Stimulated activated CD8-positive, alpha-beta memory T cell treated with anti-CD3 and anti-CD28 coated beads, Interleukin-7, amount 100 ng/mL, for 48 hours (primary cell): Measurements from ENCODE around the gene C2CD5.
"Not testable (repeated sequence)": the region's sequence is repeated elsewhere in the genome, so short reads cannot be mapped to it uniquely, and the experiment has no call there.

ENCODE experiments used
- DNase-seq, 2 donors: peaks; one replicate each; pipeline ENCODE4 v3.0.0-alpha.2; 2020; ENCODE audit warnings: low read depth in 1 of 2; ENCODE audit errors: extremely low read depth in 1 of 2

Gene C2CD5

DNA sequence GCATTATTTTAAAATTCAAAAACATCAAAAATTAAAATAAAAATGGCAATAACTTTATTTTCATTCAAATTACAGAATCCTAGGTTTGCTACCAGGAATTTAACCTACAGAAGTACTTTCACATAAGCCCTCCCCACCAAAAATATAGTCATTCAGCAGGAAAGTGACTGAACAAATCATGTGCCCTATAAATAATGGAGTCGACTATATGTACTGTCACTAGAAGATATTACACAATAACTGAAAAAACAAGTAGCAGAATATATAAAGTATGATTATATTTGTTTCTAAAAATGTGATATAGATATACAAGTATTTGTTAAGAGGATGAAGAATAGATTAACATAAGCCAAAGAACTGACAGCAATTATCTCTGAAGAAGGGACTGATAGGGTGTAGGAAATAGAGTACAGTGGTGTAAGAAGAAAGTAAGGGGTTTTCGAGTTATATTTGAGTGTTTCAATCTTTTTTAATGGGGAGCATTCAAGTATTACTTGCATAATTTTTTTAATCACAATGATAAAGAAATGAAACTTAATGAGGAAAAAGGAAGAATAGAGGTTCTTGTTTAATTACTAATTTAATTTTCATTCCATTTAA is 7.9 kb downstream of the C2CD5 start:
- no peak for DNase-seq

DNA sequence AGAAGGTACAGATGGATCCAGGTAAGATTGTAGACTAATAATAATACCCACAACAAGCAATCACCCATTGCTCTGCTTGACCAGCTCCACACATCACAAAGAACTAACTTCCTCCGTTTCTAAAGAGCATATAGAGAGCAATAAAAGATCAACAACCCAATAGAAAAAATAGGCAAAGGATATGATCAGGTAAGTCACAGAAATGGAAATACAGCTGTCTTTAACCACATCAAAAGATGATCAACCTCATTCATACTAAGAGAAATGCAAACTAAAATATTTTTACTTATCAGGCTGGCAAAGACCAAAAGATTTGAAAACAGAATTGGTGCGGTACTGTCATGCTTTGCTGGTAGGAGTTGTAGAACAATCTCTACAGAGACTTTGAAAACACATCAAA is 8.9 kb downstream of the C2CD5 start:
- no peak for DNase-seq

DNA sequence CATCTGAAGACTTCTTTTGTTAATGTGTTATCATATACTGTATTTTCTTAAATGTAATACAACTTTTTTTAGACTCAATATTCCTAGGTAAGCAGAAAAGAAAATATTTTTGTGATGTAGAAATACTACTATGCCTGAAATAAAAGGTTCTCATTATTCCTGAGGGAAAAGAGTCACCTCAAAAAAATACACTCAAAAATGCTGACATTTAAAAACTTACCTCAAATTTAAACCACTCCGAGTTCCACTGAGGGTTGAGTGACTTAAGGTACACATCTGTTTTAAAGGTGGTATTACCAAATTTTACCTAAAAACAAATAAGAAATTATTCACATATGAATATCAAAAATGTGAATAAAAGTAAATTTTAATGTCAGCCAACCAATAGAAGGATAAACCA is 9.3 kb downstream of the C2CD5 start:
- no peak for DNase-seq

DNA sequence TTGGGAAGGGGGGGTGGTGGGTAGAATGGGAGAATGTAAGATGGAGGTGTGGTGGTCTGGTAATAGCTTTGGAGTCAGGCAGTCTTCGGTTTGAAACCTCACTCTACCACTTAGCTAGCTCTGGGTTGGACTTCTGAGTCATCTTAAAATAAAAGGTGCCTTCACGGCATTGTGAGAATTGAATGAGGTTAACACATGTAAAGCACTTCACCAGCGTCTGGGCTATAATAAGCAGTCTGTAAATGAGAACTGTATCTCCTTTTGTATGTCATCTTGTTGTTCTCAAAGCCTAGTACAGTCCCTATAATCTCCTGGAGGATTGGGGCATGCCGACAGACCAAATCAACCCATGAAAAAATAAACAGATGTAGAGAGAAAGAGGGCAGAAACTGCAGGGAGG is 11.2 kb downstream of the C2CD5 start:
- DNase-seq: no peak

DNA sequence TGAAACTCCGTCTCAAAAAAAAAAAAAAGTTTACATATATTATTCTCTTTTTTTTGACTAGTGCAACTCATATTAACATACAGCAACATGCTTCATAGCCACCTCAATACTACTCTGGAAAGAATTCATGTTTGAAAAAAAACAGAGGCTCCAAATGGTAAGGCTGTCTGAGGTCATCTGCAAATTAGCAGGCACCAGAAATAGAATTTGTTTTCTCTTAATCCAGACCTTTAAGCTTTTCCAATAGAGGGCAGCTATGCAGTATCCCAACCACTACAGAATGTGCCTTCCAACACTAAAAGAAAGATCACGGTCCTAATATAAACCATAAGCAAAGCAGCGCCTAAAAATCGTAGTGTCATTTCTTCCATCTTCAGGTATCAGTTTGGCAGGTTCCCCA is 12.0 kb downstream of the C2CD5 start:
- no peak for DNase-seq

DNA sequence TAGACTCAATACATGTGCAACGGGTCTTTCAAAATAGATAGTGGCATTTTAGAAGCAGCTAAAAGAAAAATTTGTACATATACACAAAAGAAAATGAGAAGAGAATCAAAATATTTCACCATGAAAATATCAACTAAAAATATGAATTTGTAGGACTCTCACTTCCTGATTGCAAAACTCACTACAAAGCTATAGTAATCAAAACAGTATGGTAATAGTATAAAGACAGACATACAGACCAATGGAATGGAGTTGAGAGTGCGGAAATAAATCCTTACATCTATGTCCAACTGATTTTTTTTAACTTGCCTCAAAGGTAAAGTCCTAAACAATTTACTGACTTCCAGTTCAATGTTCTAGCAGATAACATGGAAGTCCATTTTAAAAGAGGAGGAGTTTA is 13.1 kb downstream of the C2CD5 start:
- DNase-seq: no peak

DNA sequence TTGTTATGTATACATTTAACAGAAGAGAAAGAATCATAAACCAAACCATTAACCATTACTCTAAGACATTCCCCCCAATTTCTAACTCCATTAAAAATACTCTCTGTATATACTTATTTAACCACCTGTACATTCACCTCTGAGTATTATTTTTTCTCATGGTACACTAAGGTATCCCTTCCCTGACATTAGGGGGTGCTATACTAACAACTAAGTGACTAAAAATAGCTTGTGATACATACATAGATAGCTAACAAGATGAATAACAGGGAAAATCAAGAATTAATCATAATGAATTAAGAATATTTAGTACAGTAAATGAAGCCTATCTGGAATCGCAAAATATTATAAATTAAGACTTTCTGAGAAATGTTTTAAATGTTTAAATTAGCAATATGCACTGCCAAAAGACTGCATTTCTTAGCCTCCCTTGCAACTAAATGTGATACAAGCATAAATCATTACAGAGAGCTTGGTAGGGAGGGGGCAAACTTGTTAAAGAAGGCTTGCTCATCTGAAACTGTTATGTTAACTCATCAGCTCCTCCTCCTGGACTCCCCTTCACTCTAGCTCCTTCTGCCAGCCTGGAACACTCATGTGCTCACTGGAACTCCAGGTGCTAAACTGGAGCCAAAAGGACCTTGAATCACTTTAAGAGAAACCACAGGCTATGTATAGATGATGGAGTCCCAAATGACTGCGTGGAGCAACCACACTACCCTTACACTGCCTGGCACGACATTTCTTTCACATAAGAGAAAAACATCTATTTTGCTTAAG is 14.9 kb downstream of the C2CD5 start:
- no peak for DNase-seq

DNA sequence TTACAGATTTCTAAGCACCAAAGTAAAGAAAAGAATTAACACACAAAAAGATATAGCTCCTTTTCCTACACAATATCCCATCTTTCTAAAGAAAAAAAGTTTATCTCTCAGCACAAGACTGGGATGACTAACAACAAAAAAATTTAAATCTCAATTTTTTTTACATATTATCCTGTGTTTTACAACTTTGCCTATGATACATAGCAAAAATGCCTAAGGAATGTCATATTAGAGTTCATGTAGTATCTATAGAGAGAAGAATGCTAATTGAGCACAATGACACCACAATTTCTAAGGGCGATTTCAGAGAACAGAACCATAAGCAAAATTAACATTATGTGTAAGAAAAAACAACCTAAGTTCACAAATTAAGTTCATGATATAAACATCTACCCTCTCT is 16.3 kb downstream of the C2CD5 start:
- no peak for DNase-seq

DNA sequence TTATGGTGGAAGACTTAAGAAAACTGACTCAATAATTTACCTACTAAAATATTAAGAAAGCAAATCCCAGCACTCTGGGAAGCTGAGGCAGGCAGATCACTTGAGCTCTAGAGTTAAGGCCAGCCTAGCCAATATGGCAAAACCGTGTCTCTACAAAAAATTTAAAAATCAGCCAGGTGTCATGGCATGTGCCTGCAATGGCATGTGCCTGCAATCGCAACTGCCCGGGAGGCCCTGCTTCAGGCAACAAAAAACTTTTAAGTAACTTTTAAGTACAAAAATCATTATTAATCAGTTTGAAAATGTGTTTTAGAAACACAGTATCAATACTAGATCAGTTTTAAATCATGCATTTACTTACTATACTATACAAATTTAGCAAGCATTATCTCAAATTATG is 17.5 kb downstream of the C2CD5 start:
- no peak for DNase-seq

DNA sequence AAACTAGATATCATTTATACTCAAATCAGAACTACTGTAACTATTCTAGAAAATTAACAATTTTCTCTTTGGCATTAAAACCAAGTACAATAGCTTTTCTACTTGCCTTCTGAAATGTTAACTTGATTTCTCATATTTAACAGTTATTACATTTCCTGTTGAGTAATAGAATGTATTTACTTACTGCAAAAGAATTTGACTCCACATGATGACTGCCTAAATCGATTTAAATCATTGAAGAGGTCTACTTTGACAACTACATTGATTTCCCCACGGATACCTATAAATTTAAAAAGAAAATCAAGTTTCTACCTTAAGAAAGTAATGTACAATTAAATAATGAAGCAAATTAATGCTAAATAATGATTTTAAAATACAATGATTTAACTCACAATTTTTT is 18.9 kb downstream of the C2CD5 start:
- DNase-seq: no peak

DNA sequence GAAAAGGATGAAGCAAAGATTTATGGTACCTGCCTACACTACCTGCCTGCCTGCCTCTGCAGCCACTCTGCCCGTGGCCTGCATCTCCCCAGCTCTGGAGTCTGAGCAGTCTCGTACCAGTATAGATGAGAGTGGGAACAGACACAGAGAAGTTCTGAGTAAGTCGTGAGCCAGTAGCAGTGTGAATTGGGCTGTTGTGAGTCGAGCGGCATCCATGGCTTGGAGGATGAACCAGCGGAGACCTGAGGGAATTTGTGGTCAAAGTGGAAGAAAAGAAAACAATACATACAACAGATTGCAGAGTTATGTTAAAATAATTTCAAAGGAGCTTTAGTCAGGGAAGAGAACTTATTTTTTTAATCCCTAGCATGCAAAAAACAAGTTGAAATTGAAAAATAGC is 25.3 kb downstream of the C2CD5 start:
- no peak for DNase-seq

DNA sequence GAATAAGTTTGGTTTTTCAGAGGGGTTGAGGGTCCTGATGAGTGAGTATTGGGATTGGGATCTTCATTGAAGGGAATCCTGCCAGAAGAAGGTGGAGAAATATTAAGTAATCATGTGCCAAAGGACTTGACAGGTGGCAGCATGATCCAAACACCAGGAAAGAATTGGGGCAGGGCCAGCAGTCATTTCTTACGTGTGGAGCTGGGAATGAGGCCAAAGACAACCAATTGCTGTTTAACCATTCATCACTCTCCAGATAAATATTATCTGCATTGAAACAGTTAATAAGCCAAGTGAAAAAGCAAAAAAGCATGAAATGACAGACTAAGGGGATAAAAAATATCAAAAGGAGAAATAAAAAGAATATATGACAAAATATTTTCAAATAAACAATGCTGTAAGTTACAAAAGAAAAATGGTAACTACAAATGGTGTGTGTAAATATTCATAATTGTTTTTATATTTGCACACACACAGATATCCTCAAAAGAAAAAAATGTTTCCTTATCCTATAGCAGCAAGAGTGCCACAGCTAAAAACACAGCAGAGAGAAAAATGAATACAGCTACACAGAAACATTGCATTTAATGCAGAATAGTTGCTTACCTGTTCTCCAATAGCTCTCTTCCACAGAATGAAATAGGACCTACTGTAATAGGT is 26.2 kb downstream of the C2CD5 start:
- DNase-seq: no peak

DNA sequence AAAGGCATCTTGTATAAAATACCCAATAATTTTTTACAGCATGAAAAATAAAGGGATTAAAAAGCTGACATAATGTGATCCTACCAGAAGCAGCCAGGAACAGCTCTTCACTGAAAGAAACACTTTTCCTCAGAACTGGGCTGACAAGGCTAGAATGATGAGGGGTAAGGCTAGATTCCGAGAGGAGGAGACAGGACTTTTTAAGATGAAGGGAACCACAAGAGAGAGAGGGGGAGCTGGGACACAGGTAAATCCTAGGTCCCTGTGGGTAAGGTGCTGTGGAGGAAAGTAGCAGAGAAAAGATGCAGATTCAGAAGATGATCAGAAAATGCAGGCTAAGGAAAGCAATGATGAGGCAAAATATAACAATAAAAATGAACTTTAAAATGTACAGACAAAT is 29.5 kb downstream of the C2CD5 start:
- DNase-seq: no peak

DNA sequence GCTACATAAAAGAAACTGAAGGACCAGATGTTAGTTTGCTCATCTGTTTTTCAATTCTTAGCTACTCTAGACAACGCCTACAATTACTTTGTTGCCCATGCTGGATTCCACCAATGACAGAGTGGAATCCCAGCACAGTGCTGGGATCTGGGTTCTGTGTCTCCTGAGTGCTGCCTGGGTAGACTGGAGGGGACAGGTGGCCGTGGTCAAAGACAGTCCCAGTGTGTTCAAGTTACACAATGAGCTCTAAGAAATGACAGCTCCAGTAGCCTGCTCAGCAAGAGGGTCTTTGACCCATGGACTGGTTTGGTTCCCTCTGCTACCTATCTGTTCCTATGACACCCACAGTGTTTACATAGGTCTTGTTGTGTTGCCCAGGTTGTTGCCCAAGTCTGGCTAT is 38.5 kb downstream of the C2CD5 start:
- DNase-seq: no peak

DNA sequence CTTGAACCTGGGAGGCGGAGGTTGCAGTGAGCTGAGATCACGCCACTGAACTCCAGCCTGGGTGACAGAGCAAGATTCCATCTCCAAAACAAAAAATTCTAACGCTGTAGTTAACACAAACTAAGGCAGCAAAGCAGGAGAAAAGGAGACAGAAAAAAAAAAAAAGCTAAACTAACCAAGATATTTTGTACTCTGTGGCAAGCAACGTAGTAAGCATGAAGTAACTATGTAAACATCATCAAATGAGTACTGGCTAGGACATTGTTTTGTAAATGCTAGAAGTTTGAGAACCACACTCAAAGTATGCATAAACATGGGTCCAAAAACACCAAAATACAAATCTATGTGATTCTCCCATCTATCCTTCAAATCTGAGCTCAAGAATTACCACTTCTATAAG is 44.2 kb downstream of the C2CD5 start:
- DNase-seq: no peak

DNA sequence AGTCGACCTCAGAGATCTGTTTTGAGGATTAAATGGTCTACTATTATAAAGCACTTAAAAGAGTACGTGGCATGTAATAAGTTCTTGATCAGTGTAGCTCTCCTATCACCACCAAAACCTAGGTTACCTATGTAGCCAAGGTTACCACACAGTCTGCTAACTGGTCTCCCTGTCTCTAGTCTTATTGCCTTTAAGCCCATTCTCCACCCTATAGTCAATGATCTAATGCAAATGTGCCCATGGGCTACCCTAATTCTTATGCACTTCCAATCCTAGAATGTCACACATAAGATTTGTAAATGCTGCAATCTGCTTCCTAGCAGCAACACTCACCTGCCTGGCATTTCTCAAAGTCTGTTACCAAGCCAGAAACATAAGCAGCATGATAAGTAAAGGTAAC is 44.9 kb downstream of the C2CD5 start:
- no peak for DNase-seq

DNA sequence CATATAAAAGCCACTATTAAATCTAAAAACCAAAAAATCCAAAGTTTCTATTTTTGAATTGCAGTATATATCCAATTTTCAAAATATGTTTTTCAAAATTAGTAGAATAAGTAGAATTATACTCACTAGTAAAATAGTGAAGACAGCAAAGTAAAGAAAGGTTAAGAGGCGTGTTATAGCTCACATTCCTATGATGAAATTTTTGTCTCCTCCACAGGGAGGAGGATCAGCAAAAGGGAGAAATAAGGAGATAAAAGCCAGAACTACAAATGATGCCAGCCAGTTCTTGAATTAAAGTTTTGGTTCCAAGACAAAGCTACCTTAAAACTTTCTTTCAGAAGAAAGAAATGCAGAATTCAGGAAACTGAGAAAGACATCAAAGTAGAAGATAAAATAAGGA is 50.0 kb downstream of the C2CD5 start:
- no peak for DNase-seq

DNA sequence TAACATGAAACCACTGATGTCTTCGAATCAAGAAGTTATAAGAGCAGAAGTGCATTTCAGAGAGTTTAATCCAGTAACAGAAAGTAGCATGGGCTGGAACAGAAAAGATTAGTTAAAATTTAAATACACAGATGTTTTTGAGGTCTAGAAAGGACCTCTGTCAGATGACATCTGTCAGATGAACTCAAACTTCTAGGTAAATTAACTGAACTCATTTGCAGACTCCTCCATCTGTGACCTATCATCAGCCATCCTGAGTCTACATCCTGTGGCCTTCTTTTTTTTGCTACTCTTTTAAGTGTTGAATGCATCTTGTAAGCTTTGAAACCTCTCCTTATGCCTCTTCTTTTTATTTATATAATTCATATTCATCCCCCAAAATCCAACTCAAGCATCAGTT is 53.3 kb downstream of the C2CD5 start:
- DNase-seq: no peak

DNA sequence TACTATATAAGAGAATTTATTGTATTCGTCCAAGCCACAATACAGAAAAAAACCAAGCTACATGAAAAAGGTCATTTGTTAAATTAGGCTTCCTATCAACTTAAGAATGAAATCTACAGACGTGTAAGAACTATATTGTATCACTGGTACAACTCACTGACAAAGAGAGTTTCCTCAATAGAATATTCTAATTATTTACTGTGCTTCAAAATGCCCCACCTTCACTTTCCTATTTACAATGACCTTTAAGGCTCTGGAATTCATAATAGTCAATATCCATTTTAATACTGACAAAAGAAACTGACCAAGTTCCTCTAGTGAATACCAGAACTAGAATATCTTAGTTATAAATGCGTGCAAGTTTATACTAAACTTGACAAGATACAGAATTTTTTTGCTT is 55.9 kb downstream of the C2CD5 start:
- DNase-seq: no peak

DNA sequence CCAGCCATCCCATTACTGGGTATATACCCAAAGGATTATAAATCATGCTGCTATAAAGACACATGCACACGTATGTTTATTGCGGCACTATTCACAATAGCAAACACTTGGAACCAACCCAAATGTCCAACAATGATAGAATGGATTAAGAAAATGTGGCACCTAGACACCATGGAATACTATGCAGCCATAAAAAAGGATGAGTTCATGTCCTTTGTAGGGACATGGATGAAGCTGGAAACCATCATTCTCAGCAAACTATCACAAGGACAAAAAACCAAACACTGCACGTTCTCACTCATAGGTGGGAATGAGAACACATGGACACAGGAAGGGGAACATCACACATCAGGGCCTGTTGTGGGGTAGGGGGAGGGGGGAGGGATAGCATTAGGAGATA is 56.7 kb downstream of the C2CD5 start:
- not testable (repeated sequence) for DNase-seq

DNA sequence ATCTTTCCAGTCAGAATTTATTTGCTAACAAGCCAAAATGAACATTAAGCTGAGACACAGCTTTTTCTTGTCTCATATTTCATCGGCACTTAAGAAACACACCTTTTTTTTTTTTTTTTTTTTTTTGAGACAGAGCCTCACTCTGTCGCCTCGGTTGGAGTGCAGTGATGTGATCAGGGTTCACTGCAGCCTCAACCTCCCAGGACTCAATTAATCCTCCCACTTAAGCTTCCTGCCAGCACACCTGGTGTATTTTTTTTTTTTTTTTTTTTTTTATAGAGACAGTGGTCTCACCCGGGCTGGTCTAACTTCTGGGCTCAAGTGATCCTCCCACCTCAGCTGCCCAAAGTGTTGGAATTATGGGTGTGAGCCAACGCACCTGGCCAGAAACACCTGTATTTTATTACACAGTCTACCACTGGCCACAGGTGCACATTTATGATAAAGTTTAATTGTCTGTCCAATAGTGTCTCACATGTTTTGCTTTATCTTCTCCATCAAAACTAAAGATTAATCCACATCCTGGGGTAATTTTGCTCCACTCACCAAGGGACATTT is 62.7 kb downstream of the C2CD5 start:
- no peak for DNase-seq

DNA sequence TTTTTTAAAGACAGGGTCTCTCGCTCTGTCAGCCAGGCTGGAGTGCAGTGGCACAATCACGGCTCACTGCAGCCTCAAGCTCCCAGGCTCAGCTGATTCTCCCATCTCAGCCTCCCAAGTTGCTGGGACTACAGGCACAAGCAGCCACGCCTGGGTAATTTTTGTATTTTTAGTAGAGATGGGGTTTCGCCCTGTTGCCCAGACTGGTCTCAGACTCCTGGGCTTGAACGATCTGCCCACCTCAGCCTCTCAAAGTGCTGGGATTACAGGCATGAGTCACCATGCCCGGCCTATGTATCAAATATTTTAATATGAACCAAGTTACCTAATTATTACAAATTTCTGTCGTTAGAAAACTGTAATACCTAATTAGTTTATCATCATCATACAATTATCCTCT is 63.5 kb downstream of the C2CD5 start:
- not testable (repeated sequence) for DNase-seq
